Choroid plexus epithelial cell (primary cell): ENCODE measurements around the gene KCTD1.

Experiments used
- DNase-seq: peaks from one replicate; pipeline ENCODE4 v3.0.0-alpha.2; 2010; ENCODE audit warnings: low read depth
- H3K4me3 ChIP-seq: 2 replicates; pipeline ENCODE4 v1.5.1; 2011; ENCODE audit warnings: low read depth, mild to moderate bottlenecking, control low read depth, low read length, moderate library complexity
- TF ChIP-seq, protein P1 (sequence below): conservative IDR thresholded peaks from 2 replicates; pipeline ENCODE4 v1.5.1; 2011; ENCODE audit warnings: low read depth, mild to moderate bottlenecking, control low read depth, inconsistent platforms, low read length, moderate library complexity

KCTD1 gene

DNA sequence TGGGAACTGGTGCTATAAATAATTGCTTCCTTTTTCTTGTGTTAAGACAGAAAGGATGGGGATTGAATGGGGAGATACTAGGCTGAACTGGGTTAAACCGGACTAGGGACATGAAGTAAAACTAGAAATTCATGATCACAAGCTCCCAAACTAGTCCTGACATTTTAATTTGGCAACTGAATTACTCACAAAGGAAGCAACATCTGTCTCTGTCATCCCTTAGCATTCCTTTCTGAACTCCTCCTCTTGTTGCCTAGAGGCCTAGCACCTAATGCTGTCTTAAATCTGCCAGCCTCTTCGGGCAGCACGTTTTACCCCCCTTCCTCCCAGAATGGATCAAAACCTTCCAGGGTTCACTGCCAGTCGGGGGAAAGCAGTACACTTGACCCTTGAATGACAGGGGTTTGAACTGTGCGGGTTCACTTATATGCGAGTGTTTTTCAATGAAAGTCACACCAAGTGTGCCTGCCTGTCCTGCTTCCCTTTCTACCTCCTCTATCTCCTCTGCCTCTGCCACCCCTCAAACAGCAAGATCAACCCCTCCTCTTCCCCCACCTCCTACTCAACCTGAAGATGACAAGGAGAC is 8.2 kb downstream of the KCTD1 start:
- TF ChIP-seq, protein P1, sequence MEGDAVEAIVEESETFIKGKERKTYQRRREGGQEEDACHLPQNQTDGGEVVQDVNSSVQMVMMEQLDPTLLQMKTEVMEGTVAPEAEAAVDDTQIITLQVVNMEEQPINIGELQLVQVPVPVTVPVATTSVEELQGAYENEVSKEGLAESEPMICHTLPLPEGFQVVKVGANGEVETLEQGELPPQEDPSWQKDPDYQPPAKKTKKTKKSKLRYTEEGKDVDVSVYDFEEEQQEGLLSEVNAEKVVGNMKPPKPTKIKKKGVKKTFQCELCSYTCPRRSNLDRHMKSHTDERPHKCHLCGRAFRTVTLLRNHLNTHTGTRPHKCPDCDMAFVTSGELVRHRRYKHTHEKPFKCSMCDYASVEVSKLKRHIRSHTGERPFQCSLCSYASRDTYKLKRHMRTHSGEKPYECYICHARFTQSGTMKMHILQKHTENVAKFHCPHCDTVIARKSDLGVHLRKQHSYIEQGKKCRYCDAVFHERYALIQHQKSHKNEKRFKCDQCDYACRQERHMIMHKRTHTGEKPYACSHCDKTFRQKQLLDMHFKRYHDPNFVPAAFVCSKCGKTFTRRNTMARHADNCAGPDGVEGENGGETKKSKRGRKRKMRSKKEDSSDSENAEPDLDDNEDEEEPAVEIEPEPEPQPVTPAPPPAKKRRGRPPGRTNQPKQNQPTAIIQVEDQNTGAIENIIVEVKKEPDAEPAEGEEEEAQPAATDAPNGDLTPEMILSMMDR: no peak
- no peak overlapping the region for H3K4me3 ChIP-seq
- DNase-seq: no peak

DNA sequence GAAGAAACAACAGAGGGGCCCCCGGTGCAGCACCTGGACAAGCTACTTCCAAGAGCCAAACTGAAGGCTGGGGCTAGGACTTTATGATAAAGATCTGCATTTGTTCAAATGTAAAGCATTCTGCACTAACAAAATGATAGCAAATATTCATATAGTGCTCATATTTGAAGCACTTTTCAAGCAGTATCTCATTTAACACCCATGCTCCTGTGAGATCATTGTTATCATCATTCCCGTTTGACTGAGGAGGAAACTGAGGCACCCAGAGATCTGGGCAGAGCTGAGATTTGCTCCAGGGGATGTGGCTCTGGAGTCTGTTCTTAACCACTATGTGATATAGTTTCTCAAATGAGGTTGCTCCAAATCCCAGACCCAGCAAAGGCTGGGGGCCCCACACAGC is 9.8 kb downstream of the KCTD1 start:
- no peak for DNase-seq
- H3K4me3 ChIP-seq: no peak overlapping the region
- TF ChIP-seq, protein P1: no peak

DNA sequence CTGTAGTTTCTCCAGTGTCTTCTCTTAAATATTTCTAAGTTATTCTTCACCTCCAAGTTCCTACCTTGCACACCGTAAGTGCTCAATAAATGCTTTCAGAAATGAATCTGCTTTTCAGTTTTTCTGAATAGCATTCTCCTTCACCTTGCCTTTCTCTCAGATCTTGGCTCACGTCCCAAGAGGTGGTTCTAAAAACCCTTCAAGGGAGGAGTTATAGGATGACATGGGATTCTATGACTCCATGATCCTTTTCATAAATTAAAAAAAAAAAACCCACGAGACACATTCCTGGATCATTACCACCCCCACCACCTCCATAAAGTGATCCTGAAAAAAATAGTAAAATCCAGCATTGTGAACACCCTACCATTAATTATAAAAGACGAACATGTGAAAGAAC is 11.7 kb downstream of the KCTD1 start:
- TF ChIP-seq, protein P1: no peak
- DNase-seq: no peak

DNA sequence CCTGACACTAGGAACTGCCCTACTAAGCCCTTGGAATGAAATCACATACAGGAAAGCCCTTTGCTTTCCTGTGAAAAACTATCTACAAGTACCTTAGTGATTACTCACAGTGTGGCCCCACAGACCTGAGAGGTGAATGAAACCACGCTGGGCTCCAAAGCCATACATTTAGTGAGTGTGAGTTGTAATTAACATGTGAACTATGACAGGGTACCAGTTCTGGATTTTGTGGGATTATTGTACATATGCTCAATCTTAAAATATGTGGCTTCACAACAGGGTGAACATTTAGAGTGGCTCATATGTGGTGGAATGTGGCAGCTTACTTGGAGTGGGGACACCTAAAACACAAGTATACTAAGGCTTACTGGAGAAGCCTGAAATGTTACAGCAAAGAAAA is 12.3 kb downstream of the KCTD1 start:
- TF ChIP-seq, protein P1: no peak
- DNase-seq: no peak
- H3K4me3 ChIP-seq: no peak overlapping the region

More for the DNA sequence above, 11.7 kb downstream of the KCTD1 start:
- H3K4me3 ChIP-seq: no peak overlapping the region

DNA sequence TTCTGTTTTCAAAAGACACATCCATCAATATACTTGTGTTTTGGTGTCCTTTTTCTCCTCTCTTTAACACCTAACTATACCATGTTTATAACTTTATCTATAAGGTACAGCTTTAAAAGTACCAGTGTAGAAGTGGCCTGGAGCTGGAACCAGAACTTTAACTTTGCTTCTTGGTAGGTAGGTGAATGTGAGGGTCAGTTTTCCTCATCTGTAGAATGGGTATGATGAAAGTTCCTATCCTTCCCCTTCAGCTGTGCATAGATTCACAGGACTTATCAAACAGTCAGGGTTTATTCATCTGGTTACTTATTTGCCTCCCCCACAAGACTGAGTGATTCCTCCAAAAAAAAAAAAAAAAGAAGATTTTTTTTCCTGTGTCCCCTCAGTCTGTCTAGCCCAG is 12.7 kb downstream of the KCTD1 start:
- TF ChIP-seq, protein P1: no peak
- DNase-seq: no peak
- H3K4me3 ChIP-seq: no peak overlapping the region

DNA sequence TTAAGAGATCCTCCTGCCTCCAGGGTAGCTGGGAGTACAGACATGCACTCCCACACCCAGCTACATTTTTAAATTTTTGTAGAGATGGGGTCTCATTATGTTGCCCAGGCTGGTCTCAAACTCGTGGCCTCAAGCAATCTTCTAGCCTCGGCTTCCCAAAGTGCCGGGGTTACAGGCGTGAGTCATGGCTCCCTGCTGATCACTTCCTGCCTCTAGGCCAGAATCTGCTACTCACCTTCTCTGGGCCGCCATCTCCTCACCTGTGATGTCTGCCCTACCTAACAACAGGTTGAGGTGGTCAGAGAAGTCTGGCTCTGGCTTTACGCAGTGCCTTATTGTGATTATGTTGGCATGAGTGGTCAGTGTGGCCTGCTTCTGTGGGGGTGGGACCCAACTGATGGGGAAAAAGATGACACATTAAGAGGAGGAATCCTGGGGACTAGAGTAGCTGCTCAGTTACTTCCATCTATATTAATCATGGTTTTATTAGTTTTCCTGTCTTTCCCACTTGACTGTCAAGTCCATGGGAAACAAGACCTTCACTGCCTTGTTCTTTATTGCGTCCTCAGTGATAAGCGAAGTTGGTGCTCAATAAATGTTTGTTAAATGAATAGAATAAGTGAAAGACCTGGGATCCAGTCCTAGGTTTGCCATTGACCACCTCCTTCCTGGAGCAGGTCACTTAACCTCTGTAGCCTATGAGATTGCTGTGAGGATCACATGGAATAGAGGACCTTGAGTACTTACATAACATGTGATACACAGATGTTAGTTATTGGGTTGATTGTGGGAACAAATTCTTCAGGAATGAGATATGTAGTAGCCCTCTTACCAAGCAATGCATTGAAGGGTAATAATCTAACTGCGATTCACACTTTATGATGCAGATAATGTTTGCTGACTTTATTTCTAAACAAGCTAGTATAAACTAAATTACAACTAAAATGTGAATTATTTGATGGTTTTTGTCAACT is 15.7 kb downstream of the KCTD1 start:
- no peak overlapping the region for H3K4me3 ChIP-seq
- TF ChIP-seq, protein P1: no peak
- DNase-seq: no peak
